GM18499 (cell line): Measurements from ENCODE around the gene ZC3H4.

ENCODE experiments used
- ATAC-seq: cut with Tn5 transposase; IDR thresholded peaks from one replicate; pipeline ENCODE4 v1.9.1; 2021; ENCODE audit warnings: moderate number of reproducible peaks; ENCODE audit not compliant: insufficient read depth, unreplicated experiment

Gene ZC3H4

DNA sequence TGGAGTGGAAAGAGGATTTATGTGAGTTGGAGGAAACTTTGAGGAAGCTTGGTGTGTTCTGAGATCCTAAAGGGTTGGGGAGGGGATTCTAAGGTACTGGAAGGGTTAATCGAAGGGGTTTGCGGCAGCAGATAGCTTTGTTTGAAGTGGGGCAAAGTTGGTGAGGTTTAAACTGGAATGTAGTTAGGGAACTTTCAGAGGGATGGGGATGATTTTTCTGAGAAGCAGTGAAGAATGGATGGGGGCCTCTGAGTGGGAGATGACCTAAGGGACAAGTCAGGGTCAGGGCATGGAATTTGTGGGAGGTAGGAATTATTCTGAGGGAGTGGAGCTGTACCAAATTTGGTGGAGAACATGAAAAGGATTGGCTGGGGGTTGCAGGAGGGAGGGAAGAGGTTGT is 21.0 kb upstream of the ZC3H4 start:
- no peak for ATAC-seq

GRCh38 chr19:47133021-47133471 is 19.5 kb upstream of the ZC3H4 start:
- no peak for ATAC-seq

- ATAC-seq: no peak
Measured at GRCh38 chr19:47132194-47132852, 18.7 kb upstream of the ZC3H4 start.

GRCh38 chr19:47130589-47131227 is 17.1 kb upstream of the ZC3H4 start, which contains the start of gene SAE1:
Gene SAE1 (plus strand): TSS chr19:47130835. CDS start chr19:47130931, 96 bp downstream.
- peak; percentile 57 for ATAC-seq

DNA sequence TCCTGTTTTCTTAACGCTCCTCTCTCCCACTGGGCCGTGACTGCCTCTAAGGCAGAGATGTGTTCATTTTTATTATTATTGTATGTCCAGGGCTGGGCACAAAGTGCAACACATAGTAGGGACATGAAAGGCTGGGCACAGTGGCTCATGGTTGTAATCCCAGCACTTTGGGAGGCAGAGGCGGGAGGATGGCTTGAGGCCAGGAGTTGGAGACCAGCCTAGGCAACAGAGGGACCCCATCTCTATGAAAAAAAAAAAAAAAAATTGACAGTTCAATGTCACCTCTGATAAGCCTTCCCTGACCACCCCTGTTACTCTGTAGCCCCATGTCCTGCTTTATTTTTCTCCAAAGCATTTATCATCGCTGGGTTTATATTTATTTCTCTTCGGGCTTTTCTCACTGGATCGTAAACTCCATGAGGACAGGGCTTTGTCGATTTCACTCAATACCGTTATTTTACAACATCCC is 16.6 kb upstream of the ZC3H4 start:
- ATAC-seq: no peak

GRCh38 chr19:47129579-47129978 is 16.0 kb upstream of the ZC3H4 start:
- ATAC-seq: no peak

- no peak for ATAC-seq
Measured at GRCh38 chr19:47125669-47125938, 12.0 kb upstream of the ZC3H4 start.

DNA sequence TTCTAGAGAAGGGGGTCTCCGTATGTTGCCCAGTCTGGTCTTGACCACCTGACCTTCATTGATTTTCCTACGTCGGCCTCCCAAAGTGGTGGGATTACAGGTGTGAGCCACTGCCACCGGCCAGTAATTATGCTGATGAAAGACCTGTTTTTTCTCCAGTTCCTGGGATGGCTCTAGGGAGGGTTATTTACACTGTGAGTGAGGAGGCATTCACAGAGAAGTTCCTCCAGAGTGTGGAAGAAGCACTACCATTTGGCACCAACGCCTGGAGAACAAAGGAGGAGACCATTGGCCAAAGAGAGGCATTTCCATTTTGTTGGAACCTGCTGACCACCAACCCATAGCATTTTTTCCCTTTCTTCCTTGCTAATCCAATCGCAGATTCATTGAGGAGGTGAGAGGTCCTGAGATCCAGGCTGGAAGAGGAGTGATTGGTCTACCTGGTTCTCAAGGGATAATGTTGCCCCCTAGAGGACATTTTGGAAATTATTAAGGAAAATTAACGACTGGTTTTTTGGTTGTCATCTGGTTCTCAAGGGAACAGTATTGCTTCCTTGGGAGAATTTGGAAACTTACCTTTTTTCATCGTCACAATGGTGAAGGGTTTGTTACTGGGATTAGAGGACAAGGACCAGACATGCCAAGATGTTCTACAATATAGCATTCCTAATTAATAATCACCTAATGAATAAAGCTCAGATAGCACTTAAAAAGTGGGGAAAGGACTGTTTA is 11.5 kb upstream of the ZC3H4 start:
- no peak for ATAC-seq

DNA sequence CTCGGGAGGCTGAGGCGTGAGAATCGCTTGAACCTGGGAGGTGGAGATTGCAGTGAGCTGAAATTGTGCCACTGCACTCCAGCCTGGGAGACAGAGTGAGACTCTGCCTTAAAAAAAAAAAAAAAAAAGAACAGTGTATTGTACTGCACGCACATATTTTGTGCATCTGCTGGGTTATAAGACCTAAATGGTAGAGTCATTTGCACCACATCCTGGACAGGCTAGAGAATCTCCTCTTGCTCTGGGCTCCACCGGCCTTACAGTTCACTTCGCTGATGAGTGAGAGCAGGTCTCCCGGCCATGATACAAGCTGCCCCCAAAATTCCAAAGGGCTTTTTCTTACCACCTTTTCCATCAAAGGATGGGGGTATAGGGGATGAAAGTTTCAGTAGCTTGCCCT is 9.8 kb upstream of the ZC3H4 start:
- no peak for ATAC-seq

DNA sequence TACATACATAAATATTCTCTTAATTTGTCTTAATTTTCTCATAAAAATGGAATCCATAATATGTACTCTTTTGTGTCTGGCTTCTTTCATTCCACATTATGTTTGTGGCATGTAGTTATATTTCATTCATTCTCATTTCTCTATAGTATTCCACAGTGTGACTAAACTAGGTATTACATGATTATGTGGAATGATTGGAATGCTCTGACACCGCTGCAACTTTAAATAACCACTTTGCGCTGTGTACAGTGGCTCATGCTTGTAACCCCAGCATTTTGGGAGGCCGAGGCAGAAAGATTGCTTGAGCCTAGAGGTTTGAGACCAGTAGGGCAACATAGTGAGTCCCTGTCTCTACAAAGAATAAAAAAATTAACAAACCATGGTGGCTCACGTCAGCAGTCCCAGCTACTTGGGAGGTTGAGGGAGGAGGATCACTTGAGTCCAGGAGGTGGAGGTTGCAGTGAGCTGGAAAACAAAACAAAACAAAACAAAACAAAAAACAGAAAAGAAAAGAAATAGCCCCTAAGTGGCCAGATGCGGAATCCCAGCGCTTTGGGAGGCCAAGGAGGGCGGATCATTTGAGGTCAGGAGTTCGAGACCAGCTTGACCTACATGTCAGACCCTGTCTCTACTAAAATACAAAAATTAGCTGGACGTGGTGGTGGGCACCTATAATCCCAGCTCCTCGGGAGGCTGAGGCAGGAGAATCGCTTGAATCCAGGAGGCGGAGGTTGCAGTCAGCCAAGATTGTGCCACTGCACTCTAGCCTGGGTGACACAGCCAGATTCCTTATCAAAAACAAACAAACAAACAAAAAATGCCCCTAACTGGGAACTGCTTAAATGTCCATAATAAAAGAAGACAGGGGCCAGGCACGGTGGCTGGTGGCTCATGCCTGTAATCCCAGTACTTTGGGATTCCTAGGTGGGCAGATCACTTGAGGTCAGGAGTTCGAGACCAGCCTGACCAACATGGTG is 9.1 kb upstream of the ZC3H4 start:
- no peak for ATAC-seq

GRCh38 chr19:47120470-47121067 is 7.0 kb upstream of the ZC3H4 start:
- ATAC-seq: no peak

- ATAC-seq: no peak
Measured at GRCh38 chr19:47113850-47114651, 475 bp upstream of the ZC3H4 start.

GRCh38 chr19:47112166-47112996 is 1.2 kb downstream of the ZC3H4 start:
- peak; percentile 5 for ATAC-seq

DNA sequence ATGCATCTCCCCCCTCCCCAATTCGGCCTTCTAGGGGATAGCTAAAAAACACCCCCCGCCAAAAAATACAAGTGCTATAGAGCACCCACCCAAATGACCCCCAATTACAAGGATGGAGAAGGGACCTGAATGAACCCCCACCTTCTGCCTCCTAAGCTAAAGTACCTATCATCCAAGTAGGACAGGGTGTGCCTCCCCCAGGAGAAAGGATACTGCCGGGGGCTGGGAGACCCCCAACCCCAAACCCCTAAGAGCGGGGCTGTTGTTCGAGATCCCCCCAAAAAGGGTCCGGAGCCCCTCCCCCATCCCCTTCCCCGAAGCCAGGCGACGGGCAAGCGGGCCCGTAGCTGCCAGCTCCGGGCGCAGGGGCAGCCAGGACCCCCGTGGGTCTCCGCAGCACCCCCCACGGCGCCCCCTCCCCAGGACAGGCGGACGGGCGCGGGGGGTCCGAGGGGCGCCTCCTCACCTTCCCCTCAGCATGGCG is 1.9 kb downstream of the ZC3H4 start:
- ATAC-seq: no peak

DNA sequence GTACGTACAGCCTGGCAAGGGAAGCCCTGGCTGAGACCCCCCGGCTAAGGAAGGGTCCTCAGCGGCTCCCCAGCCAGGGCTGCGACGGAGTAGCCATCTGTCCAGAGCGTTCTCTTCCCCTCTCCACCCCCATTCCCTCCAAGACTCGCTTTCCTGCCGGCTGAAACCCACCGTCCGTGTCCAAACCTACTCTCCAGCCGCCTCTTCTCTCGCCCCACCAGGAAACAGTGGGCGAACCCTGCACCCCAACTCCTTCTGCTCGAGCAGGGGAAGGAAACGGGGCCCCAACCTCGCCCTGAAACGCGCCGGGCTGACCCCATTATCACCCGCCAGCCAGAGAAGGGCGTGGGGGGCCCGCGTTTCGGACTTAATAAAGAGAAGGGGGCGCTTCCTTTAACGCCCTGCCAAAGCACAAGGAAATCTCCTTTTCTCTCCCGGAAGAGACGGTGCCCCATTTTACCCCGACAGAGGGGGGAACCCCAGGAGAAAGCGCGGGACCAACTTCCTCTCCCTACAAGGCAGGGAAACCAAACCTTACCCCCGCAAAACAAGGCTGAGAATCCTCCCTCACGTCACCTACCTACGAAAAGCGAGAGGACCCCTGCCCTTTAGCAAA is 2.5 kb downstream of the ZC3H4 start:
- no peak for ATAC-seq

DNA sequence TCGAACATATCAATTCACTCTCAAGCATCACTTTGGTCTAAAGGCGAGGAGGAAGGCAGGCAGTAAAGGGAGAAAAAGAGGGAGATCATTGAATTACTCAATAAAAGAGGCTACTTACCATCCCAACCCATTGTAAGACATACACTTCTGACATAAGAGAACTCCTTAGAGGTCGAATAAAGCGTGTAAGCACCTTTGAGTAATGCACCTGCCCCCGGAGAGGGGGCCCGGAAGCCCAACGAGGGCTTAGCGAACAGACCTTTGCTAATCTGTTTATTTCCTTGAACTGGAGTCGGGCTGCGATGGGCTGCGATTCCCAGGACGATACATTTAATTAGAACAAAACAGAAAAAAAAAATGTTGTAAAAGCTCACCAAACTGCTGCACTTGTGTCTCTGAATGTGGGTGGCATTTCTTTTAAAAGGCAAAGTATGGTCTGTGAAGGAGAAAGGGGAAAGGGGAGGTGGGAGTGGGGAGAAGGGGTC is 3.0 kb downstream of the ZC3H4 start:
- ATAC-seq: no peak

DNA sequence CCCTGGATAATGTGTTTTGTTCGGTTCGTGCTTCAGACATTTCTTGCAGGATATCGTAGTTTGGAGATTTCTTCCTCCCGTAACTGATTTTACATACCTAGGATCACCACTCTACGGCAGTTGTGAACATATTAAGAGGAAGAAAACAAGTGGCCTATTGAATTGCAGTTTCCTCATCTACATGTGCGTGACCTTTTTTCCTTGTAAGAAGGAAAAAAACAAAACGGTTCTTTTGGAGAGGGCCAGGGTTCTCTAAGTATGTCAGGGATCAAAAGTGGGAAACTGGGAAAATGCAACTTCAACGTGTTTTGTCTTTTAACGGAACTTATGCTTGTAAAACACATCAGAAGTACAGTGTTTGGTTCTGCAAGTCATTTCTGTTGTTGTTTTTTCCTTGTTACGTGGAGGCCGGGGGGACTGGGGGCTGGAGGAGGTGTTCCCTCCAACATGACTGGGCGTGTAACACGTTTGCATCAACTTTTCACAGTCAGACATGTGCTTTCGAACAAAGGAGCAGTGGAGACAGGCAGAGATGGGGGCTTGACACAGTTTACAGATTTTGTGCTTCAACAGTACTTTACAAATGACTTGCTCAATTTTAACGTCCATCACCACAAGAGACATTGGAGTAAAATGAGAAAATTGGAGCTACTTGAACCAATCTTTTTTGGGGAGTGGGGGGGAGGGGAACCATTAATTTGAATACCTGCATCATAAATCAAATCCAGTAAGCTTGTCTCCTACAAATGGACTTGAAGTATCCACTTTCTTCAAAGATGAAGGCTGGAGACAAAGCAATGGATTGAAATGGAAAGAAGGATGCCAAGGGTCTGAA is 3.8 kb downstream of the ZC3H4 start:
- no peak for ATAC-seq
